ENCODE measurements around the gene NPDC1.

The NPDC1 gene

GRCh38 chr9:137046088-137046787 lies at the start of gene NPDC1:
Gene NPDC1 (minus strand): TSS chr9:137046177. CDS start chr9:137045989, 188 bp downstream.
- DNase-seq, result peak; percentile 91

- no peak for DNase-seq
Observed at GRCh38 chr9:137089232-137089947, 43.4 kb upstream of the NPDC1 start.

GRCh38 chr9:137088121-137088520 lies 42.1 kb upstream of the NPDC1 start:
- no peak for DNase-seq

- DNase-seq, result peak; percentile 63
Observed at GRCh38 chr9:137087409-137087925, 41.5 kb upstream of the NPDC1 start.

GRCh38 chr9:137086531-137087408 lies 40.8 kb upstream of the NPDC1 start, which contains the start of gene MAN1B1:
Gene MAN1B1 (plus strand): TSS chr9:137086985. CDS start chr9:137087000, 15 bp downstream.
- DNase-seq, result peak; percentile 98

DNA sequence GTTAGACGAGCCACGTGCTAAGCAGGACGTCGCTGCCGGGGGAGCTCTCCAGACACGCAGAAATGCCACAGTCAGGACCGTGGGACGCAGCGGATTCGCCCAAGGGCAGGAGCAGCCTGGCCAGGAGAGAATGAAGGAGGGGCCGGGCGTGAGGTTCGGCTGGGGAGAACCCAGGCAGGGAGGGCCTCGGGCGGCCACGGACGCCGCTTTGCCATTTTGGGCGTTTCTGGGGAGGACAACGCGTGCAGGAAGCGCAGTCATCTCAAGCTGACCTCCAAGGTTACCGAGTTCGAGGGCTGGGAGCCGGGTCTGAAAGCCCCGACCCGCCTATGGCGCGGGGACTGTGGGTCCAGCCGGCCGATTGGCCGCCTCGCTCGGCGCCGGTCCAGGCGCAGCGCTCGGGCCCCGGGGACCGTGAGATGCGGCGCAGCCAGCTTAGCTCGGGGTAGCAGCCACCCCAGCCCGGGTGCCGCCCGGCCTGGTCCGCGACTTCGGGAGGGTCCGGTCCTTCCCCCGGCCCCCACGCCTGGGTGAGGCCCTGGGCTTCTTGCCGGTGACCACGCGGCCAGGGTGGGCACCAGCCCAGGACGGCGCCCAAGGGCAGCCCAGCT lies 40.0 kb upstream of the NPDC1 start:
- DNase-seq, result no peak

DNA sequence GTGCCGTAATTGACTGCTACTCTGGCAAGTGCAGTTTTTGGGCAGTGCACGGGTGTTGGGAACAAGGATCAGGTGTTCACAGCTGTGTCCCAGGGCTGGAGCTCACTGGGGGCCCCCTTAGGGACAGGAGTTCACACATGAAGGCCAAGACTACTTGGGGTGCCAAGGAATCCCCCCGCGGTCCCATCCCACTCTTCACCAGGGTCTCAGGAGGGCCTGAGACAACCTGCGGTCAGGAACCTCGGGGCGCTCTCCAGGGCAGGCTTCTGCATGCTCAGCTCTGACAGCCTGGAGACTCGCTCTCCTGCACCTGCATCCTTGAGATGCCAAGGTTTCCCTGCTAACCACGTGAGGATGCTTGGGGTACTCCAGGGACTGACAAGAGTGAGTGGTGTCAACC lies 38.5 kb upstream of the NPDC1 start:
- DNase-seq, result no peak

DNA sequence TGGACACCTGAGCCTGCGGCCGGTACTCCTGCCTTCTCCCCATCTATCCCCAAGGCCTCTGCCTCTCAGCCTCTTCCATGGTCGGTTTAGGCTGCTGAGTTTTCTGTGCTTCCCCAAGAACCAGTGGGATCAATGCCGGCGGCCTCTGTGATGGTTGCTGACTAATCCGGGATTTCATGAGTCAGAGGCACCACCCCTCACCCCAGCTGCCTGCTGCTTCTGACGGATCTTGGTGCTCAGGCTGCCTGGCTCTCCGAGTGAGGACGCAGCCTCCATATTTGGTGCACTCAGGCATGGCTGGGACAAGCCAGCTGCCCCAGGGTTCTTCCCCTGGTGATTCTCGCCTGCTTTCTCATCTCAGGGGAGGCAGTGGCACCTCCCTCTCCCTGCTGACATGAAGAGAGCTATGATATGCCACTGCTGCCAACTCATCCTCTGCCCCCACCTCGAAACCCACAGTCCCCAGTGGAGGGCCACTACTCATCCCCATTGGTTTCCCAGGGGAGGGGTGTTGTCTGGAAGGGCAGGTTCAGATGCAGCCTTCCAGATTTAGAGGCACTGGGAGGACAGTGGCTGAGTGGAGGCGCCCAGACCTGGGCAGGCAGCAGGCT lies 37.5 kb upstream of the NPDC1 start:
- DNase-seq, result peak; percentile 65

DNA sequence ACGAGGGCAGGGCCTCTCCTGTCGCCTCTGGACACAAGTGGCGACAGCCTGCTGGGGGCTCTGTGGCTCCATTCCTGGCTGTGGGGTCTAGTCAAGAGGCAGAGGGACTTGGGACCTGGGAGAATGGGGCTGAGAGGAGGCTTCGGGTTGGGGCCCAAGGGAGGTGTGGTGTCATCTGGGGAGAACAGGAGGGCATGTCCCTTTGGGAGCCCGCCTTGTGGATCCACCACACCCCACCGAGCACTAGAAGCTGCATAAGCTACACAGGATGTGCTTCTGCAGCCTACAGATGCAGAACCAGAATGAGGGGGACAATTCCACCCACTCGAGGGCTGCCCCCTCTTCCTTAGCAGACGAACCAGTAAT lies 36.9 kb upstream of the NPDC1 start:
- DNase-seq, result no peak

- no peak for DNase-seq
Observed at GRCh38 chr9:137082222-137082924, 36.4 kb upstream of the NPDC1 start.

- no peak for DNase-seq
Observed at GRCh38 chr9:137080260-137081122, 34.5 kb upstream of the NPDC1 start.

DNA sequence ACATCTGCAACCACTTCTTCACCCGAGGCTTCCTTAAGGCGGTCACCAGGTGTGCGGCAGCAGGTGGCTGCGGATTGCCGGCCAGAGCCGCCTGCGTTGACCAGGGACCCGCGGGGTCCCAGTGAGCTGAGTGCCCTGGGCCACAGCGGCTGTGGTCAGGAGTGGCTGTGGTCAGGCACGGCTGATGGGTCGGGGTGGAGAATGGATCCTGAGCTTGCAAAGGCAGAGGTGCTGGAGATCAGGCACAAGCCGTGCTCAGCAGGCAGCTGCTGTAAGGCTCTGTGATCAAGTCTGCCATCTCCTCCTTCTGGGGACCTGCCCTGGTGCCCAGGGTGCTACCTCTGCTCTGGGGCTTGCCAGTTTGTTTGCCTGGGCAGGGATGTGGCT lies 33.4 kb upstream of the NPDC1 start:
- DNase-seq, result no peak

GRCh38 chr9:137078701-137079400 lies 32.9 kb upstream of the NPDC1 start:
- DNase-seq, result peak; percentile 39

GRCh38 chr9:137077758-137078693 lies 32.0 kb upstream of the NPDC1 start:
- peak; percentile 35 for DNase-seq

DNA sequence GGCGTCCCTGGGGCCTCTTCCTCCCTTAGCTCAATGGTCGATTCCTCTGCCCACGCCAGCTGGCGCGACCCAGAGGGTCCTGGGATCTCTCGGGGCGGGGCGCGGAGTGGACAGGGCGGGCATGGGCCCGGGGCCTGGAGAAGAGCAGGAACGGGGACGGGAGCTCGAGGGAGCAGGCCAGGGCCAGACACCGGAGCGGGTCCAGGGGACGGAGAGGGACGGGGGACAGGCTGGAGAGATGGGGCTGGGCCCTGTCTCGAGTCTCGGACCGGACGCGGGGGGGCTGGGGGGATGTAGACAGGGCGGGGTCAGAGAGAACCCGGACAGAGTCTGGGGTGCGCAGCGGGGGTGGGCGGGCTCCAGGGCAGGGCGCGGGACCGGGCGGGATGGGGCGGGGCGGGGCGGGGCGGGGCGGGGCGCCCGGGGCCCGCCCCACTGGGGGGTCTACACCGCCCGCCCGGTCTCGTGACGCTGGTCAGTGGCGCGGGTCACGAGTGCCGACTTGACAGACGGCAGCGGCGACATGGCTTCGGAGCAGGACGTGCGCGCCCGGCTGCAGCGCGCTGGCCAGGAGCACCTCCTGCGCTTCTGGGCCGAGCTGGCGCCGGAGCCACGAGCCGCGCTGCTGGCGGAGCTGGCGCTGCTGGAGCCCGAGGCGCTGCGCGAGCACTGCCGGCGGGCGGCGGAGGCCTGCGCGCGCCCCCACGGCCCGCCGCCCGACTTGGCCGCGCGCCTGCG lies 31.2 kb upstream of the NPDC1 start, which contains the start of gene UAP1L1:
TSS of gene UAP1L1 (plus strand) at position 508 of the 738 bp plus-strand sequence. CDS start at position 524, 16 bp downstream.
- peak; percentile 46 for DNase-seq

DNA sequence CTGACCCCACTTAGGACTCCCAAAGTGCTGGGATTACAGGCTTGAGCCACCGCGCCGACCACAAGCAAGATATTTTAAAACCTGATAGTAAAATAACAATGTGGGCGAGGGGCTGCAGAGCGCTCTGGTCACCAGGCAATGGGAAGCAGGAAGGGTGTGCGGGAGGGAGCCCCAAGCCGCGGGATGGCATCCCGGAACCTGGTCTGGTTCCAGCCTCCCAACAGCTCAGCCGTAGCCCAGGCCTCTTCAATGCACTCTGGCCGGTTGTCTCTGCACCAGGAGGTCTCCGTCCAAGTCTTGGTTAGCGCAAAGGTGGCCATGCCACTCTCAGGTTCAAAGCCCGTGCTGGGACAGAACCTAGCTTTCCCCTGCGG lies 30.6 kb upstream of the NPDC1 start:
- DNase-seq, result no peak

DNA sequence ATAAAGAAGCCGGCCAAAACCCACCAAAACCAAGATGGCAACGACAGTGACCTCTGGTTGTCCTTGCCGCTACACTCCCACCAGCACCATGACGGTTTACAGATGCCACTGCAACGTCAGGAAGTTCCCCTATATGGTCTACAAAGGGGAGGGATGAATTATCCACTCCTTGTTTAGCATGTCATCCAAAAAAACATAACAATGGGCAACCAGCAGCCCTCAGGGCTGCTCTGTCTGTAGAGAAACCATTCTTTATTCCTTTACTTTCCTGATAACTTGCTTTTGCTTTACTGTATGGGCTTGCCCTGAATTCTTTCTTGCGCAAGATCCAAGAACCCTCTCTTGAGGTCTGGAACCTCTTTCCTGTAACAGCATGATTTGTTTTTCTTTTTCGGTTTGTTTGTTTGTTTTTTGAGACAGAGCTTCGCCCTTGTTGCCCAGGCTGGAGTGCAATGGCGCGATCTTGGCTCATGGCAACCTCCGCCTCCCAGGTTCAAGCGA lies 29.3 kb upstream of the NPDC1 start:
- DNase-seq, result no peak

Measured in eye (tissue), 1 donor.